CD14-positive monocyte (primary cell): ENCODE measurements around the gene NOTCH2NLA. TPM values are rescaled to one million over a fixed set of nuclear protein-coding genes. Genes with fewer than 3 reads are reported as not detected.
"Not testable (repeated sequence)": the region's sequence is repeated elsewhere in the genome, so short reads cannot be mapped to it uniquely, and the experiment has no call there.

Experiments used
- DNase-seq, 3 donors: peaks; one replicate each; pipeline ENCODE4 v3.0.0-alpha.2; 2011 to 2022
- H2AFZ ChIP-seq: 2 replicates; pipeline ENCODE4 v1.6.0; 2012; ENCODE audit warnings: mild to moderate bottlenecking, low read depth, low read length, inconsistent platforms; ENCODE audit not compliant: insufficient read depth, poor library complexity, severe bottlenecking
- H3K27ac ChIP-seq, 2 donors: 1 replicate in 1 of 2; 2 replicates in 1 of 2; pipeline ENCODE4 v1.5.1; 2012 to 2013; ENCODE audit warnings: low read length in 2 of 2, control low read depth in 1 of 2, inconsistent platforms in 1 of 2, low read depth in 1 of 2, mild to moderate bottlenecking in 1 of 2
- H3K27me3 ChIP-seq, 2 donors: one replicate each; pipeline versions ENCODE4 v1.6.0 to v1.6.1; 2011 to 2013; ENCODE audit warnings: low read length in 2 of 2; ENCODE audit not compliant: control insufficient read depth in 2 of 2, insufficient read depth in 2 of 2
- H3K36me3 ChIP-seq, 2 donors: replicated peaks in 1 of 2; 1 replicate in 1 of 2; 2 replicates in 1 of 2; pipeline versions ENCODE4 v1.5.1 to v1.6.1; 2012 to 2013; ENCODE audit warnings: low read length in 2 of 2, control low read depth in 1 of 2, inconsistent platforms in 1 of 2, mild to moderate bottlenecking in 1 of 2; ENCODE audit not compliant: insufficient read depth in 2 of 2, control insufficient read depth in 1 of 2
- H3K4me1 ChIP-seq, 2 donors: 1 replicate in 1 of 2; 2 replicates in 1 of 2; pipeline versions ENCODE4 v1.5.1 to v1.6.1; 2012 to 2013; ENCODE audit warnings: low read length in 2 of 2, control low read depth in 1 of 2, inconsistent platforms in 1 of 2, mild to moderate bottlenecking in 1 of 2, moderate library complexity in 1 of 2; ENCODE audit not compliant: insufficient read depth in 2 of 2, control insufficient read depth in 1 of 2
- H3K4me2 ChIP-seq: replicated peaks from 2 replicates; pipeline ENCODE3; 2012; ENCODE audit warnings: low read length, moderate library complexity, mild to moderate bottlenecking; ENCODE audit not compliant: poor library complexity, severe bottlenecking; ENCODE audit errors: extremely low read depth
- H3K4me3 ChIP-seq, 3 experiments: fragments of 200-600 bp in 1 of 3; sonication (generic) in 1 of 3; replicated peaks in 1 of 3; 1 replicate in 2 of 3; 2 replicates in 1 of 3; pipeline ENCODE4 v1.5.1; 2011 to 2013; ENCODE audit warnings: low read length in 3 of 3, mild to moderate bottlenecking in 3 of 3, control low read depth in 2 of 3, low read depth in 2 of 3, inconsistent platforms in 1 of 3, moderate library complexity in 1 of 3
- H3K79me2 ChIP-seq: 2 replicates; pipeline ENCODE4 v1.6.0; 2012; ENCODE audit warnings: mild to moderate bottlenecking, control low read depth, inconsistent platforms, low read length, moderate library complexity; ENCODE audit not compliant: insufficient read depth
- H3K9ac ChIP-seq: 2 replicates; pipeline ENCODE4 v1.6.0; 2017; ENCODE audit warnings: low read length, mild to moderate bottlenecking; ENCODE audit not compliant: insufficient read depth, poor library complexity, severe bottlenecking
- H3K9me3 ChIP-seq, 2 donors: replicated peaks in 1 of 2; 1 replicate in 1 of 2; 2 replicates in 1 of 2; pipeline versions ENCODE4 v1.5.1 to v1.6.1; 2012 to 2013; ENCODE audit warnings: low read length in 2 of 2, control low read depth in 1 of 2; ENCODE audit not compliant: control insufficient read depth in 1 of 2, insufficient read depth in 1 of 2
- H4K20me1 ChIP-seq: 2 replicates; pipeline ENCODE4 v1.6.0; 2012; ENCODE audit warnings: mild to moderate bottlenecking, low read length, control low read depth, moderate library complexity; ENCODE audit not compliant: insufficient read depth
- H3K27ac Mint-ChIP-seq, 7 donors: one replicate each; pipeline ENCODE4 v1.8.0; 2020; ENCODE audit warnings: mild to moderate bottlenecking in 7 of 7, mixed read lengths in 7 of 7, moderate library complexity in 6 of 7, inconsistent platforms in 2 of 7
- H3K27me3 Mint-ChIP-seq, 3 donors: one replicate each; pipeline ENCODE4 v1.8.0; 2021 to 2022; ENCODE audit warnings: low read depth in 3 of 3, mild to moderate bottlenecking in 3 of 3, mixed read lengths in 3 of 3, moderate library complexity in 3 of 3, inconsistent platforms in 1 of 3
- H3K36me3 Mint-ChIP-seq, 2 donors: one replicate each; pipeline ENCODE4 v1.8.0; 2020; ENCODE audit warnings: mixed read lengths in 2 of 2, inconsistent platforms in 1 of 2, mild to moderate bottlenecking in 1 of 2
- H3K4me1 Mint-ChIP-seq: one replicate; pipeline ENCODE4 v1.8.0; 2020; ENCODE audit warnings: mild to moderate bottlenecking, mixed read lengths
- H3K4me3 Mint-ChIP-seq, 2 donors: one replicate each; pipeline ENCODE4 v1.8.0; 2020; ENCODE audit warnings: mild to moderate bottlenecking in 2 of 2, mixed read lengths in 2 of 2, moderate library complexity in 1 of 2
- H3K9me3 Mint-ChIP-seq, 7 donors: one replicate each; pipeline ENCODE4 v1.8.0; 2020 to 2022; ENCODE audit warnings: mixed read lengths in 7 of 7, mild to moderate bottlenecking in 6 of 7, moderate library complexity in 6 of 7, inconsistent platforms in 2 of 7
- WGBS: methylation state at CpG from one replicate; pipeline ENCODE4 v1.1.5; 2013; ENCODE audit warnings: missing lambda C conversion rate; ENCODE audit not compliant: insufficient coverage; 5-methylcytosine and 5-hydroxymethylcytosine counted together
- intact Hi-C, 2 donors: fragments of 100-400 bp; cut with micrococcal nuclease; formaldehyde crosslinking; loops; one replicate each; pipeline versions ENCODE4 v1.15.0 to v1.15.1; 2023
- polyA plus RNA-seq, 3 donors: library from polyadenylated mRNA; depleted of rRNA in 1 of 3; unstranded in 2 of 3; stranded (reverse) in 1 of 3; fragments of 300-500 nt in 2 of 3; fragments of >200 nt in 1 of 3; fragmentation: Illumina TruSeq in 2 of 3; gene quantifications; 1 replicate in 2 of 3; 2 replicates in 1 of 3; pipeline ENCODE4 v1.2.3, GENCODE V29; 2012 to 2021

NOTCH2NLA gene
- polyA plus RNA-seq, 3 donors, result 40.4 to 58.0 (median 57.6) TPM

- H3K4me1 ChIP-seq, H3K9me3 ChIP-seq, H3K36me3 Mint-ChIP-seq, H3K4me3 Mint-ChIP-seq, H3K4me3 ChIP-seq, H4K20me1 ChIP-seq, DNase-seq, H2AFZ ChIP-seq, H3K9me3 Mint-ChIP-seq, H3K9ac ChIP-seq, H3K27me3 ChIP-seq, H3K27ac Mint-ChIP-seq, H3K27ac ChIP-seq, H3K4me1 Mint-ChIP-seq, H3K79me2 ChIP-seq, H3K4me2 ChIP-seq, intact Hi-C loops, H3K27me3 Mint-ChIP-seq, H3K36me3 ChIP-seq: not testable (repeated sequence)
- no CpG with 5 or more reads among the region's 2 CpGs for WGBS
Measured at GRCh38 chr1:146266179-146266748, 37.4 kb upstream of the NOTCH2NLA start.

- H3K9me3 ChIP-seq, intact Hi-C loops, H3K9me3 Mint-ChIP-seq, H4K20me1 ChIP-seq, H3K36me3 ChIP-seq, H3K4me3 ChIP-seq, H3K4me1 ChIP-seq, H3K27me3 ChIP-seq, H3K4me2 ChIP-seq, H3K27ac ChIP-seq, H3K27ac Mint-ChIP-seq, H3K4me3 Mint-ChIP-seq, H2AFZ ChIP-seq, H3K4me1 Mint-ChIP-seq, H3K79me2 ChIP-seq, DNase-seq, H3K36me3 Mint-ChIP-seq, H3K27me3 Mint-ChIP-seq, H3K9ac ChIP-seq: not testable (repeated sequence)
- WGBS, result no CpG with 5 or more reads among the region's 3 CpGs
Measured at GRCh38 chr1:146264761-146265160, 35.9 kb upstream of the NOTCH2NLA start.

GRCh38 chr1:146260006-146260730 lies 31.3 kb upstream of the NOTCH2NLA start:
- H3K36me3 ChIP-seq, H3K27me3 ChIP-seq, H3K27me3 Mint-ChIP-seq, H3K79me2 ChIP-seq, H3K4me2 ChIP-seq, H3K9me3 ChIP-seq, H3K4me3 ChIP-seq, H4K20me1 ChIP-seq, H3K9me3 Mint-ChIP-seq, H3K4me3 Mint-ChIP-seq, H3K9ac ChIP-seq, H3K27ac Mint-ChIP-seq, H3K36me3 Mint-ChIP-seq, H3K4me1 ChIP-seq, H2AFZ ChIP-seq, H3K27ac ChIP-seq, intact Hi-C loops, H3K4me1 Mint-ChIP-seq, DNase-seq: not testable (repeated sequence)
- WGBS, result no CpG with 5 or more reads among the region's 8 CpGs

GRCh38 chr1:146257992-146258552 lies 29.3 kb upstream of the NOTCH2NLA start:
- DNase-seq, H3K9ac ChIP-seq, H3K4me3 ChIP-seq, H3K27me3 ChIP-seq, H4K20me1 ChIP-seq, H3K27ac ChIP-seq, H3K4me3 Mint-ChIP-seq, H3K4me2 ChIP-seq, H3K27me3 Mint-ChIP-seq, H3K36me3 ChIP-seq, H3K9me3 ChIP-seq, H3K4me1 Mint-ChIP-seq, H3K79me2 ChIP-seq, intact Hi-C loops, H3K4me1 ChIP-seq, H3K9me3 Mint-ChIP-seq, H3K27ac Mint-ChIP-seq, H3K36me3 Mint-ChIP-seq, H2AFZ ChIP-seq: not testable (repeated sequence)
- WGBS, result no CpG with 5 or more reads among the region's 1 CpG
